ENCODE measurements around the gene RILPL2. TPM values are rescaled to one million over a fixed set of nuclear protein-coding genes. Genes with fewer than 3 reads are reported as not detected.
A peak's percentile ranks its signal among the peaks of the same experiment; 100 is the strongest.
"Not testable (repeated sequence)": the region's sequence is repeated elsewhere in the genome, so short reads cannot be mapped to it uniquely, and the experiment has no call there.

RILPL2 gene
- total RNA-seq, 5 donors from 2014 or later (not counting 1 experiment from before 2014, with no cell fraction given): 6.0 to 10.2 (median 7.1) TPM

DNA sequence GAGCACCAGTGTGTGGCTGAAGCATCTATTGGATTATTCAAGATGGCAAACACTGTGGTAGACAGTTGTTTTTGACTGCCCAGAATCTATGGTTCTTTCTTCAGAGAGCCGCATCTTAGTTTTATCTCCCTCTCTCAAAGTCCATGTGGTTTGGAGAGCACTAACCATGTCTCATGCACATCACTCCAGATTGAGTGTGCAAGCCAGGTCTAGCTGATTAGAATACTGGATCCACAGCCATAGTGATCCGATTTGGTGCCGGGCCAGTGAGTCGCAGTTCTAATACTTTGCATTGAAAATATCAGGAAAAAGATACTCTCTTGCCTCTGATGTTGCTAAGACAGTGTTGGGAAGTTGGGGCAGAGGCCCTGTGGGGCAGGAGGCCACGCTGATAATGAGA lies 67.3 kb downstream of the RILPL2 start:
- ATAC-seq (replicated peaks in 1 of 4): no peak
- H3K9me3 ChIP-seq: no peaks in the 10 kb centered on the region
- CTCF ChIA-PET: no interaction called here

DNA sequence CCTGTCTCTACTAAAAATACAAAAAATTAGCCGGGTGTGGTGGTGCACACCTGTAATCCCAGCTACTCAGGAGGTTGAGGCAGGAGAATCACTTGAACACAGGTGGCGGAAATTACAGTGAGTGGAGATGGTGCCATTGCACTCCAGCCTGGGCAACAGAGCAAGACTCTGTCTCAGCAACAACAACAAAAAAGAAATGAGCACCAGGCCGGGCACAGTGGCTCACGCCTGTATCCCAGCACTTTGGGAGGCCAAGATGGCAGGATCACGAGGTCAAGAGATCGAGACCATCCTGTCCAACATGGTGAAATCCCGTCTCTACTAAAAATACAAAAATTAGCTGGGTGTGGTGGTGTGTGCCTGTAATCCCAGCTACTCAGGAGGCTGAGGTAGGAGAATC lies 68.1 kb downstream of the RILPL2 start:
- H3K27ac ChIP-seq (ENCODE audit: low read length); ATAC-seq (replicated peaks in 1 of 4); H3K36me3 ChIP-seq (ENCODE audit: control insufficient read depth in 2 of 2, extremely low read depth in 1 of 2, insufficient read depth in 1 of 2, low read length in 1 of 2); H3K9me3 ChIP-seq; H3K27me3 Mint-ChIP-seq; H3K9me3 Mint-ChIP-seq; H3K27me3 ChIP-seq (replicated peaks in 1 of 2; ENCODE audit: control insufficient read depth in 2 of 2, extremely low read depth in 1 of 2, insufficient read depth in 2 of 2, low read length in 1 of 2); DNase-seq; CTCF ChIA-PET; POLR2A ChIA-PET; H3K36me3 Mint-ChIP-seq; H3K4me3 Mint-ChIP-seq; H3K4me3 ChIP-seq (ENCODE audit: control insufficient read depth in 1 of 2, extremely low read depth in 1 of 2, low read length in 1 of 2): not testable (repeated sequence)
- Mint-ChIP-seq H3K27ac (peak overlapping the region in 1 of 2 donors; percentile 39), H3K4me1 (peaks cover 5 to 17% (median 8%) of the 10 kb centered on the region in 3 donors)
- peaks cover 4 to 19% of the 10 kb centered on the region in 2 experiments for H3K4me1 ChIP-seq (ENCODE audit: control insufficient read depth in 1 of 2, extremely low read depth in 1 of 2, insufficient read depth in 2 of 2, low read length in 2 of 2)
- 100% methylated on average over 2 of the region's 7 CpGs for WGBS (ENCODE audit: insufficient coverage)

More for the DNA sequence above, 67.3 kb downstream of the RILPL2 start:
- Mint-ChIP-seq H3K36me3 (no peaks in the 10 kb centered on the region), H3K9me3 (no peaks in the 10 kb centered on the region), H3K4me1 (peaks cover 3 to 11% (median 3%) of the 10 kb centered on the region in 3 donors), H3K27ac (peak overlapping the region in 1 of 2 donors; percentile 60), H3K27me3 (no peaks in the 10 kb centered on the region), H3K4me3 (no peak overlapping the region)
- DNase-seq: no peak
- no peak overlapping the region for H3K4me3 ChIP-seq (ENCODE audit: control insufficient read depth in 1 of 2, extremely low read depth in 1 of 2, low read length in 1 of 2)
- H3K36me3 ChIP-seq (ENCODE audit: control insufficient read depth in 2 of 2, extremely low read depth in 1 of 2, insufficient read depth in 1 of 2, low read length in 1 of 2): no peaks in the 10 kb centered on the region
- WGBS (ENCODE audit: insufficient coverage): 100% methylated on average over 4 of the region's 5 CpGs
- POLR2A ChIA-PET: interaction anchor here in 1 of 2 donors (0.6 kb wide), 1 partner anchor 91 kb away, joined by 9 read pairs; no protein-coding TSS in a partner anchor
- H3K27ac ChIP-seq (ENCODE audit: low read length): no peak overlapping the region
- H3K4me1 ChIP-seq (ENCODE audit: control insufficient read depth in 1 of 2, extremely low read depth in 1 of 2, insufficient read depth in 2 of 2, low read length in 2 of 2): peaks cover 4 to 13% of the 10 kb centered on the region in 2 experiments
- H3K27me3 ChIP-seq (replicated peaks in 1 of 2; ENCODE audit: control insufficient read depth in 2 of 2, extremely low read depth in 1 of 2, insufficient read depth in 2 of 2, low read length in 1 of 2): no peaks in the 10 kb centered on the region

DNA sequence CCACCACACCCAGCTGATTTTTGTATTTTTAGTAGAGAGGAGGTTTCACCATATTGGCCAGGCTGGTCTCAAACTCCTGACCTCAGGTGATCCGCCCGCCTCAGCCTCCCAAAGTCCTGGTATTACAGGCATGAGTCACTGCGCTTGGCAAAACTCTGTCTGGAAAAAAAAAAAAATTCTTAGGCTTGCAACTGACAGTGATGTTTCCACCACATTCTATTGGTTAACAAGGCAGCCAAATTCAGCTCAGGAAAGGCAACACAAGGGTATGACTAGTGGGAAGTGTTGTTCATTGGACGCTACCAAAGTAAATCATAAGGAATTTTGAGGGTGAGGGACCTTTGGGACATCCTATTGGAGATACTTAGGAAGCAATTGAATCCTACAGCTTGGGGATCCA lies 69.0 kb downstream of the RILPL2 start:
- CTCF ChIA-PET: interaction anchor here in 1 of 2 donors (0.7 kb wide), 1 partner anchor 27 kb away, joined by 4 read pairs; no protein-coding TSS in a partner anchor
- WGBS (ENCODE audit: insufficient coverage): 95% methylated on average over 3 of the region's 4 CpGs
- no peak overlapping the region for H3K4me3 Mint-ChIP-seq

More for the DNA sequence above, 69.0 kb downstream of the RILPL2 start:
- H3K4me3 ChIP-seq (ENCODE audit: control insufficient read depth in 1 of 2, extremely low read depth in 1 of 2, low read length in 1 of 2): no peak overlapping the region
- H3K36me3 Mint-ChIP-seq: no peaks in the 10 kb centered on the region
- DNase-seq: no peak
- H3K4me1 Mint-ChIP-seq: peaks cover 12 to 25% (median 15%) of the 10 kb centered on the region in 3 donors
- POLR2A ChIA-PET: no interaction called here
- H3K27me3 Mint-ChIP-seq: no peaks in the 10 kb centered on the region
- H3K9me3 ChIP-seq: no peaks in the 10 kb centered on the region
- no peaks in the 10 kb centered on the region for H3K36me3 ChIP-seq (ENCODE audit: control insufficient read depth in 2 of 2, extremely low read depth in 1 of 2, insufficient read depth in 1 of 2, low read length in 1 of 2)
- no peaks in the 10 kb centered on the region for H3K9me3 Mint-ChIP-seq
- ATAC-seq (replicated peaks in 1 of 4): no peak
- H3K27ac Mint-ChIP-seq: peak overlapping the region; percentile 39 to 77
- no peak overlapping the region for H3K27ac ChIP-seq (ENCODE audit: low read length)
- H3K4me1 ChIP-seq (ENCODE audit: control insufficient read depth in 1 of 2, extremely low read depth in 1 of 2, insufficient read depth in 2 of 2, low read length in 2 of 2): peaks cover 8 to 27% of the 10 kb centered on the region in 2 experiments
- no peaks in the 10 kb centered on the region for H3K27me3 ChIP-seq (replicated peaks in 1 of 2; ENCODE audit: control insufficient read depth in 2 of 2, extremely low read depth in 1 of 2, insufficient read depth in 2 of 2, low read length in 1 of 2)

Other genes starting within 250 kb of the RILPL2 start
- gene MPHOSPH9, start 203.5 kb downstream of the RILPL2 start, total RNA-seq: 100 to 1,000 TPM in 1 of 5 donors, 10 to 100 TPM in 4; 48.5 to 105 (median 56.3) TPM
- gene MTRFR, start 203.2 kb downstream of the RILPL2 start, total RNA-seq: 10 to 100 TPM; 33.7 to 49.7 (median 42.4) TPM
- gene CDK2AP1, start 164.8 kb downstream of the RILPL2 start, total RNA-seq: 10 to 100 TPM in 1 of 5 donors, 1 to 10 TPM in 4; 3.5 to 10.8 (median 8.5) TPM
- gene SBNO1, start 71.8 kb downstream of the RILPL2 start, total RNA-seq: 10 to 100 TPM; 36.1 to 42.1 (median 38.6) TPM
- 10 to 100 TPM; 21.1 to 34.2 (median 31.8) TPM for gene KMT5A, start 52.6 kb downstream of the RILPL2 start, total RNA-seq
- gene SNRNP35, start 21.5 kb upstream of the RILPL2 start, total RNA-seq: 10 to 100 TPM; 32.6 to 46.1 (median 43.2) TPM
- gene RILPL1, start 97.0 kb upstream of the RILPL2 start, total RNA-seq: 1 to 10 TPM; 2.8 to 8.9 (median 6.1) TPM
- gene TMED2, start 147.9 kb upstream of the RILPL2 start, total RNA-seq: 100 to 1,000 TPM in 3 of 5 donors, 10 to 100 TPM in 2; 86.4 to 129 (median 115) TPM
- gene DDX55, start 165.4 kb upstream of the RILPL2 start, total RNA-seq: 10 to 100 TPM; 28.9 to 45.8 (median 41.8) TPM
- 10 to 100 TPM; 44.7 to 51.8 (median 47.0) TPM for gene EIF2B1, start 197.0 kb upstream of the RILPL2 start, total RNA-seq
- gene GTF2H3, start 197.1 kb upstream of the RILPL2 start, total RNA-seq: 10 to 100 TPM; 23.7 to 27.2 (median 24.9) TPM
- 10 to 100 TPM in 1 of 5 donors, 1 to 10 TPM in 4; 5.3 to 11.9 (median 6.6) TPM for gene TCTN2, start 234.4 kb upstream of the RILPL2 start, total RNA-seq